ENCODE measurements around the gene ARL3. TPM values are rescaled to one million over a fixed set of nuclear protein-coding genes. Genes with fewer than 3 reads are reported as not detected.
A peak's percentile ranks its signal among the peaks of the same experiment; 100 is the strongest.
"Not testable (repeated sequence)": the region's sequence is repeated elsewhere in the genome, so short reads cannot be mapped to it uniquely, and the experiment has no call there.

ARL3 gene
- 31.2 TPM for total RNA-seq

DNA sequence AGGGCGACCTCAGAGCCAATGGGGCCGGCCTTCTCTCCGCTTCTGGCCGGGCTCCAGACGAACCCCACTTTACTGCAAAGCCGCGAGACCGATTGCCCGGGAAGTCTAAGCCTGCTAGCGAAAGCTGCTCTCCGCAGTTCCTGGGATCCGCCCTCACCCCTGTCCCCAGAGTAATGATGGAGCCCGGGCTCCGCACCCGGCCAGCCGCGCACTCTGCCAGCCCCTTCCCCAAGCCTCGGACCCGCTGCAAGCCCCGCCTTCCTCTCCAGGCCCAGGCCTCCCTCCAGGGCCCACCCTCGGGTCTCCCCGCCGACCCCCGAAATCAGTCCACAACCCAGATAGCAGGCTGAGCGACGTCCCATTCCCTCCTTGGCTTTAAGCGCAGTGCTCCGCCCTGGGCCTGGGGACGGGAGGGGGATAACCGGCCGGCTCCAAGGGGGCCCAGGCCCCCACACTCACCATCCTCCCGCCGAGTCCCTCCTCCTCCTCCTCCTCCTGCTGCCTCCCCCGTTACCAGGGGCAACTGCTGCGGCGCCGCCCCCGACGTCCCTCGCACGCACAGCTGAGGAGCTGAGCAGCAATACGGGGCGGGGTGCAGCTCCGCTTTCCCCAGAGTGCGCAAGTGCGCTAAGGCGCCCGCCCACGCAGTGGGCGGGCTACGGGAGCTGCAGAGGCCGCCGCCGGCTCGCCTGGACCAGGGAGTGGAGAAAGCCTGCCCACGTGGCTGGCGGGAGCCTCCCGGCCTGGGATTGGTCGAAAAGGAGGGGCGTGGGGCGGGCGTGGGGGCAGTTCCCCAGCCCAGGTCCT, at the start of gene ARL3:
Gene ARL3, minus strand, starts transcription at position 584 of the 807 bp plus-strand sequence. Its CDS starts 122 bp downstream, at position 462.
- DNase-seq, result peak; percentile 98

- no peak for DNase-seq
Measured at GRCh38 chr10:102763037-102763607, 48.9 kb upstream of the ARL3 start.

- no peak for DNase-seq
Measured at GRCh38 chr10:102762401-102763015, 48.3 kb upstream of the ARL3 start.

DNA sequence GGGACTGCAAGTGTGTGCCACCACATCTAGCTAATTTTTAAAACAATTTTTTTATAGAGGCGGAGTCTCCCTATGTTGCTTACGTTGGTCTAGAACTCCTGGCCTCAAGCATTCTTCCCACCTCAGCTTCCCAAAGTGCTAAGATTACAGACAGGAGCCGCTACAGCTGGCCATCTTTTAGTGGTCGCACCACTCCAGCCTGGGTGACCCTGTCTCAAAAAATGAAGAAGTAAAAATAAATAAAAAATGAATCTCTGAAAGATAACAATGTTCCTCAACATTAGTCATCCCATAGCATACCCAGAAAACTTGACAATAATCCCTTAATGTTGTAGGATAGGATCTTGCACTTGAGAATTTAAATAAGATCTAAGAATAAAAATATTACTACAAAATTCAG, 47.8 kb upstream of the ARL3 start:
- no peak for DNase-seq

- DNase-seq, result no peak
Measured at GRCh38 chr10:102759497-102760210, 45.5 kb upstream of the ARL3 start.

DNA sequence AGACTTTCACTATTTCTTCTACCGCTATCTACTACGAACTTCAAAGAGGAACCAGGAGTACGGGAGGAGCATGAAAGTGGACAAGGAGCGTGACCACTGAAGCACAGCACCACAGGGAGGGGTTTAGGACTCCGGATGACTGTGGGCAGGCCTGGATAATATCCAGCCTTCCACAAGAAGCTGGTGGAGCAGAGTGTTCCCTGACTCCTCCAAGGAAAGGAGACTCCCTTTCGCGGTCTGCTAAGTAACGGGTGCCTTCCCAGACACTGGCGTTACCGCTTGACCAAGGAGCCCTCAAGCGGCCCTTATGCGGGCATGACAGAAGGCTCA, 44.7 kb upstream of the ARL3 start:
- DNase-seq, result not testable (repeated sequence)

DNA sequence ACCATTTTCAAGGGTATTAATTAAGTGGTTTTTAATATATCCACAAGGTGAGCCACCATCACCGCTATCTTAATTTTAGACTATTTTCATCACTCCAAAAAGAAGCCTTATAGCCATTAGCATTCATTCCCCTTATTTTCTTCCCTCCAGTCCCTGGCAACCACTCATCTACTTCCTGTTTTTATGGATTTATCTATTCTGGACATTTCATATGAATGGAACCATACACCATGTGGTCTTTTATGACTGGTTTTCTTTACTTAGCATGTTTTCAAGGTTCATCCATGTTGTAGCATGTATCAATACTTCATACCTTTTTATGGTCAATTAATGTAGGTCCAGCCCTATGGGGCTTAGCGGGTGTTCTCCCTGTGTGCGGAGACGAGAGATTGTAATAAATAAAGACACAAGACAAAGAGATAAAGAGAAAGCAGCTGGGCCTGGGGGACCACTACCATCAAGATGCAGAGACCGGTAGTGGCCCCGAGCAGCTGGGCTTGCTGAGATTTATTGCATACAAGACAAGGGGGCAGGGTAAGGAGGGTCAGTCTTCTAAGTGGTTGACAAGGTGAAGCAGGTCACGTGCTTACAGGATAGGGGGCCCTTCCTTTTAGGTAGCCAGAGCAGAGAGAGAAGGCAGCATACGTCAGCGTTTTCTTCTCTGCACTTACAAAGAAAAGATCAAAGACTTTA, 44.2 kb upstream of the ARL3 start:
- no peak for DNase-seq

DNA sequence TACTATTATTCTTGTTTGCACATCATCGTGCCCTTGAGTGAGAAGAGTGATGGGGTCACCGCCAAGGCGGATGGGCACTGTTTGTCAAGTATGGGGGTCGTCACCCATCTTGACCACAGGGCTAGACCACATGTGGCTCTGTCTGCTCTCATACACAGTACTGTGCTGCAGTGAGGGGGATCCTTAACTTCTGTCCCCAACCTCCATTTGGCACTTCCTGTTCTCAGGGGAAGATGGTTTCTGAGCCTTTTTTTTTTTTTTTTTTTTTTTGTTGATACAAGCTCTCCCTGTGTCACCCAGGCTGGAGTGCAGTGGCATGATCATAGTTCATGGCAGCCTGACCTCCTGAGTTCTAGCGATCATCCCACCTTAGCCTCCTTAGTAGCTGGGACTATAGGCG, 43.1 kb upstream of the ARL3 start:
- no peak for DNase-seq

DNA sequence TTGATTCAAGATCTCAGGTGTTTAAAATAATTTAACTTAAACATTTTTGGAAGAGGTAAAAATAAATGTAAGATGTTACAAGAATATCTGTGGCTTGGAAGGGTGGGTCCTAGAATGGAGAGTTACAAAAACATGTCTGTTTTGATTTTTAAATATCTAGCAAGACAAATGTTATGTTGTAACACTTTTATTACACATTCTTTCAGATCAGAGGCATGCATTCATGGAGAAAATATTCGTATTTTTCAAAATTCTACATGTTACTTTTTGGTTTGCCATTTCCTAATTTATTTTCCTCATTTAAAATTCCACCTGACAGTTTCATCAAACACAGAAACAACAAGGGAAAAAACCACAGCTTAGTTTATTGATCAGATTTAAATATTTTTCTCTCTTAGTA, 39.5 kb upstream of the ARL3 start:
- DNase-seq, result no peak

- DNase-seq, result no peak
Measured at GRCh38 chr10:102752934-102753664, 38.9 kb upstream of the ARL3 start.

GRCh38 chr10:102752266-102752930, 38.2 kb upstream of the ARL3 start:
- no peak for DNase-seq

DNA sequence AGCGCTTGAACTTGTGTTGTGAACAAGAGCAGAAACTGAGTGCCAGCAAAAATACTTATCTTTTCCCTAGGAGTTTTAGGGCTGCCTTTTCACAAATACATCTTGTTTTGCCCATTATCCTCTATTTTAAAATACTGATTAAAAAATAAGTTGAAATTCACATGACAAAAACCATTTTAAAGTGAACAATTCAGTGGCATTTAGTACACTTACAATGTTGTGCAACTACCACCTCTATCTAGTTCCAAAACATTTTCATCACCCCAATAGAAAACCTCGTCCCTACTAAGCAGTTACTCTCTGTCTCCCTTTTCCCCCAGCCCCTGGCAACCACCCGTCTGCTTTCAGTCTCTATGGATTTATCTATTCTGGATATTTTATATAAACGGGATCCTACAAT, 31.0 kb upstream of the ARL3 start:
- DNase-seq, result no peak

GRCh38 chr10:102744374-102745051, 30.3 kb upstream of the ARL3 start:
- peak; percentile 19 for DNase-seq

DNA sequence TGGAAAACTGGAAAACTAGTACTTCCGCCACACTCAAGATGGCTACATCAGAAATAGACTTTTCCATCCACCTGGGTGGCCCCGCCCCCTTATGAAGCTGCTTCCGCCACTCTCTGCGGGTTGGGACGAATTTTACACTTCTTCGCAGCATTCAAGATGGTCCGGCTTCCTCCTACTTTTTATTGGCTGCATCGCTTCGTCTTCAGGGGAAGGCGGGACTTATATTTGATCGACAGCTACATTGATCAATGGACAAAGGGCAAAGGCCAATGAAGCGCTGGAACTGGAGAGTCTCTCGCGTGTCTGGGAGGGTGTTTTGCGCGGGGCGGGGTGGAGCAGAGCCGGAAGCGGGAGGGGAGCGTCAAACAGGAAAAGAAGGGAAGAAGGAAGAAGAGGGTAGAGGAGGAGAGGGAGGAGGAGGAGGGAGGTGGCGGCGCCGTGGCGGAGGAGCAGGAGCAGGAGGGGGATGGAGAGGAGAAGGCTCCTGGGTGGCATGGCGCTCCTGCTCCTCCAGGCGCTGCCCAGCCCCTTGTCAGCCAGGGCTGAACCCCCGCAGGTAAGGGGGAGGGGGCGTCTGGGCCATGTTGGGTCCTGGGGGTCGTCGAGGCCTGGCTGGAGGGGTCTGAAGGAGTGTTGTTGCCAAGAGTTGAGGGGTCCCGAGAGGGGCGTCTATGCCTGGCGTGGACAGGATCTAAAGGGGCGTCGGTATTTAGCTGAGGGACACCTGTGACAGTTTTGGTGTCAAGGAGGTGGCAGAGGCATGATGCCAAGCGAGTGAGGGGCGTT, 29.6 kb upstream of the ARL3 start, which contains the start of gene WBP1L:
Gene WBP1L, plus strand, starts transcription at position 361 of the 786 bp plus-strand sequence. Its CDS starts 106 bp downstream, at position 467.
- DNase-seq, result peak; percentile 98

DNA sequence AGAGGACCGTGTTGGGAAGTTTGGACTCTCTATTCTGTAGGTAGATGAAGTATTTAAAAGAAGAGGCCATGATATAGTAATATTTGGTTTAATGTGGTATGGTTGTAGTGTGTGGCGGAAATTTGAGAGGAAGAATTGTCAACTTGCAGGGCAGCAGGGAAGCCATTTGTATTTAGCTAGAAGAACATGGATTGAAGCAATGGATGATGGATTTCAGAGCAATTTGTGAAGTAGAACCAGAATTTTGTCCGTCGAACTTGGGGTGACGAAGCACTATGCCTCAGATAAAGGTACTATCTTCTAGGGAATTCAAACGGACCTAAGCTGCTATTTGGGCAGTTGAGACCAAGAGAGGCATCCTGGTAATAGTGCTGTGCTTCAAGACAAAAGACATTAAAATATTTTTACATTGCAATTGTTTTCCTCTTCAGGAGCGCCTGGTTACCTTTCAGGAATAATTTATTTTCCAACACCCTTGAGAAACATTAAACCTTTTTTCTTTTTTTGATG, 28.9 kb upstream of the ARL3 start:
- DNase-seq, result no peak

- DNase-seq, result not testable (repeated sequence)
Measured at GRCh38 chr10:102742313-102742712, 28.1 kb upstream of the ARL3 start.

GRCh38 chr10:102741726-102742237, 27.6 kb upstream of the ARL3 start:
- DNase-seq, result no peak

- no peak for DNase-seq
Measured at GRCh38 chr10:102740229-102740628, 26.0 kb upstream of the ARL3 start.

DNA sequence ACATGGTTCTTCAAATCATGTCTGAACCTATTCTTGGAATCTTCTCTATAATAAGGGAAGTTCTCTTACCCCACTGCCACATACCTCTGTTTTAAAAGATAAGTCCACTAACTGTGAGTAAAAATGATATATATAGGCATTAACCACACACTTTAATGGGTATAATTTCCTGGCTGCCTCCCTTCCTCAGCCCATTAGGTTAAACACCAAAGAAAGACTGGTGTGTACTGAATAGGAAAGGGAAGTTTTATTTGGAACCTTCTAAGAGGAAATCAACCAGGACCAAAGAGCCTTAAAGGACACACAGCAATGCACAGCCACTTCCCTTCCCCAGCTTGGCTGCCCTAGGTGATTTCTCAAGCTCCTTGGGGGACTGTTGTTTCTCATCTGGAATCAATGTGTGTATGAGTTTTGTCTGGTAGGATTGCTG, 24.5 kb upstream of the ARL3 start:
- no peak for DNase-seq

Data from occipital lobe (tissue), 2 donors.